GM13976 (cell line): ENCODE measurements around the gene MPO.

Experiments used
- DNase-seq: peaks from one replicate; pipeline ENCODE4 v3.0.0; 2012; ENCODE audit warnings: low spot score
- in situ Hi-C: fragments of 300-500 bp; cut with MboI; formaldehyde crosslinking; loops from one replicate; pipeline ENCODE4 v1.12.0; 2022; ENCODE audit warnings: low sequenced_read_pairs, mixed read lengths, inconsistent platforms; ENCODE audit not compliant: unreplicated experiment
- TF ChIP-seq, protein P1 (sequence below): IDR thresholded peaks from 2 replicates; pipeline ENCODE4 v1.5.1; 2012; ENCODE audit warnings: borderline replicate concordance, mild to moderate bottlenecking; ENCODE audit not compliant: insufficient read depth; ENCODE audit errors: extremely low read depth, missing control alignments, control extremely low read depth

The MPO gene

GRCh38 chr17:58245428-58246103, 35.2 kb downstream of the MPO start:
- in situ Hi-C loops = no loop called here

DNA sequence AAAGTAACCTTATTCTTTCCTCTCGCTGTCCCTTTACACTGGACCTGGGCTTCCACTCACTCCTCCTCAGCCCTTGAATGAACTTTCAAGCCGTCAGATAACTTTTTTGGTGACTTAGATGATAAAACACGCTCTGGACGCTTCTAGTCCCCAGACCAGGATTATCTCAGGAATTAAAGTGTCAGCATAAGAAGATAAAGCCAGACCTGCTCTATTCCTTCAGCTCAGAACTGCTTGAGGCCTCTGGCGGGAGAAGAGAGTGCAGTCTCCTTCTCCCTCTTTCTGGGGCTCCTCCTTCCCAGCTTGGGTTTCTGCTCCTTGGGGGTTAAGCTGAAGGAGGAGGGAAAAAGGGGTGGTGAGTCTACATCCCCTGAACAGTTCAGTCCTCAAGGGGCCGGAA, 35.8 kb downstream of the MPO start:
- TF ChIP-seq, protein P1, sequence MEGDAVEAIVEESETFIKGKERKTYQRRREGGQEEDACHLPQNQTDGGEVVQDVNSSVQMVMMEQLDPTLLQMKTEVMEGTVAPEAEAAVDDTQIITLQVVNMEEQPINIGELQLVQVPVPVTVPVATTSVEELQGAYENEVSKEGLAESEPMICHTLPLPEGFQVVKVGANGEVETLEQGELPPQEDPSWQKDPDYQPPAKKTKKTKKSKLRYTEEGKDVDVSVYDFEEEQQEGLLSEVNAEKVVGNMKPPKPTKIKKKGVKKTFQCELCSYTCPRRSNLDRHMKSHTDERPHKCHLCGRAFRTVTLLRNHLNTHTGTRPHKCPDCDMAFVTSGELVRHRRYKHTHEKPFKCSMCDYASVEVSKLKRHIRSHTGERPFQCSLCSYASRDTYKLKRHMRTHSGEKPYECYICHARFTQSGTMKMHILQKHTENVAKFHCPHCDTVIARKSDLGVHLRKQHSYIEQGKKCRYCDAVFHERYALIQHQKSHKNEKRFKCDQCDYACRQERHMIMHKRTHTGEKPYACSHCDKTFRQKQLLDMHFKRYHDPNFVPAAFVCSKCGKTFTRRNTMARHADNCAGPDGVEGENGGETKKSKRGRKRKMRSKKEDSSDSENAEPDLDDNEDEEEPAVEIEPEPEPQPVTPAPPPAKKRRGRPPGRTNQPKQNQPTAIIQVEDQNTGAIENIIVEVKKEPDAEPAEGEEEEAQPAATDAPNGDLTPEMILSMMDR = no peak
- no peak for DNase-seq
- in situ Hi-C loops = no loop called here

More at GRCh38 chr17:58245428-58246103, 35.2 kb downstream of the MPO start:
- TF ChIP-seq, protein P1 = no peak
- DNase-seq = no peak

- no peak for DNase-seq
Measured at GRCh38 chr17:58242171-58242784, 38.5 kb downstream of the MPO start.

DNA sequence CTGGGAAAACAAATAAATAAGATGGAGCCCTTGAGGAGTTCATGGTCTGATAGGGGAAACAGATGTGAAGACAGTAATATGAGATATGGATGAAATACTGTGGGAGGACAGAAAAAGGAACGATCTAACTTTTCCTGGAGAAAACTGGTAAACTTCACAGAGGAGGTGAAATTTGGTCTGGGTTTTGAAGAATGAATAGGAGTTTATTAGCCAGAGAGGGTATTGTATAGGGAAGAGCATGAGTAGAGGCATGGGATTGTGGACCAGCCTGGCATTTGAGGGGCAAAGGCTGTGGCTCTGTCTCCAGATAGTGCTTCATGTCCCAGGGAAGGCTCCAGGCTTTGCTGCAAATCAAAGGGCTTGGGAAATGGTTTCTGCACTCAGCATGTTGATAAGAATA, 40.7 kb downstream of the MPO start:
- in situ Hi-C loops = no loop called here
- TF ChIP-seq, protein P1 = no peak
- DNase-seq = no peak

More at GRCh38 chr17:58242171-58242784, 38.5 kb downstream of the MPO start:
- in situ Hi-C loops = no loop called here
- TF ChIP-seq, protein P1 = no peak

DNA sequence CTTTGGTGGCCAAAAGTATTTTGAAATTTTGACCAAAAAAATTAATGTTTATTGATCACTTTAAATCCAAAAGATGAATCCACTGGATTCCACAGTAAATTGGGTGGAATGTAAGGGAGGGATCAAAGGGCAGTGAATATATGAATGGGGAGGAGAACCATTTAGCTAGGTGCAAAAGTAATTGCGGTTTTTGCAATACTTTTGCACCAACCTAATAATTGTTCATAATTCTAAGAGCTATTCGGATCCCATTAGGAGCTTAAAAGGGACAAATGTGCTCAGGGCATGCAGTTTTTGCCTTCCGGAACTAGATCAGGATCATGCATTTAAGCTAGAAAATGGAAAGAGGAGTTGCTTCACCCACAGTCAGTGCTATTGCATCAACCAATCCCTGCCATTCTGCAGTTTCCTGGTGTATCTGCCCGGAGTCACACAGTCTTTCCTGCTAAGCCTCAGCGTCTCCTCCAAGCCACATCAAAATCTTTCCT, 42.5 kb downstream of the MPO start, which contains the start of gene LPO:
LPO (plus strand) TSS at position 438 of the 488 bp plus-strand sequence. CDS start 4,396 bp downstream, outside the sequence.
- in situ Hi-C loops = no loop called here
- DNase-seq = no peak
- TF ChIP-seq, protein P1 = no peak

DNA sequence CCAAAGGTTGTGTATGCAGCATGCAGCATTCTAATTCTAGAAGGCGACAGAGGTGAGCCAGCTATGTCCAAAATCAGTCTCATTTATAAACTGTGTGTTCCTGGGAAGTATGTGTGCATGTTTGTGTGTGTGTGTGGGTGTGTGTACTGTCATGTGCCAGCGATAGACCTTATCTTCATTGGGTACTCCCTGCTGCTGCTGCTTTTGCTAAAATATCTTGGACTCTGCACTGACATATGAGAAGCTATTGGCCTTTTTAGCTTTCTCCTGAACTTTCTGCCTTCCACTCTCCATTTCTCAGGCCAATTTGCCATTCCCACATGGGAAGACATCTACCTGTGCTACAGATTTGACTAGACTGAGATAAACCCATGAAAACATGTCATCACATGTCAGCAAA, 44.3 kb downstream of the MPO start:
- in situ Hi-C loops = no loop called here

More for the DNA sequence above, 44.3 kb downstream of the MPO start:
- TF ChIP-seq, protein P1 = no peak
- no peak for DNase-seq
